Ectodermal cell (in vitro differentiated cells): ENCODE data around the gene TRABD2B.

Experiments used
- H3K27ac ChIP-seq: 2 replicates; pipeline ENCODE4 v1.7.0; 2013; ENCODE audit warnings: mild to moderate bottlenecking, low read depth, low read length; ENCODE audit not compliant: insufficient read depth, poor library complexity, severe bottlenecking
- H3K27me3 ChIP-seq: 2 replicates; pipeline ENCODE4 v1.7.0; 2013; ENCODE audit warnings: mild to moderate bottlenecking, low read length; ENCODE audit not compliant: insufficient read depth, control insufficient read depth, poor library complexity, severe bottlenecking
- H3K36me3 ChIP-seq: one replicate; pipeline ENCODE4 v1.7.0; 2013; ENCODE audit warnings: low read length; ENCODE audit not compliant: control insufficient read depth, insufficient read depth
- H3K4me1 ChIP-seq: one replicate; pipeline ENCODE4 v1.7.0; 2013; ENCODE audit warnings: low read length; ENCODE audit not compliant: control insufficient read depth, insufficient read depth
- H3K4me3 ChIP-seq: 2 replicates; pipeline ENCODE4 v1.7.0; 2013; ENCODE audit warnings: low read depth, low read length, control low read depth; ENCODE audit not compliant: insufficient read depth
- H3K9me3 ChIP-seq: 2 replicates; pipeline ENCODE4 v1.7.0; 2013; ENCODE audit warnings: mild to moderate bottlenecking, low read length, moderate library complexity; ENCODE audit not compliant: control insufficient read depth
- WGBS, 2 experiments: methylation state at CpG; one replicate each; pipeline ENCODE4 v1.1.7; 2013; ENCODE audit warnings: missing lambda C conversion rate in 2 of 2; 5-methylcytosine and 5-hydroxymethylcytosine counted together

Gene TRABD2B

GRCh38 chr1:47853852-47854251 lies 143.3 kb downstream of the TRABD2B start:
- H3K27ac ChIP-seq, result no peak overlapping the region
- WGBS, 2 experiments, result 91 to 99% methylated on average over 2 of the region's 2 CpGs
- no peaks in the 10 kb centered on the region for H3K27me3 ChIP-seq

GRCh38 chr1:47853059-47853458 lies 144.1 kb downstream of the TRABD2B start:
- H3K4me1 ChIP-seq, result no peaks in the 10 kb centered on the region
- H3K9me3 ChIP-seq, result no peaks in the 10 kb centered on the region
- H3K4me3 ChIP-seq, result no peak overlapping the region
- no peak overlapping the region for H3K27ac ChIP-seq
- H3K36me3 ChIP-seq, result no peaks in the 10 kb centered on the region
- no peaks in the 10 kb centered on the region for H3K27me3 ChIP-seq
- WGBS, 2 experiments, result 94 to 97% methylated on average over 7 of the region's 7 CpGs

More at GRCh38 chr1:47853852-47854251, 143.3 kb downstream of the TRABD2B start:
- H3K9me3 ChIP-seq, result no peaks in the 10 kb centered on the region
- no peak overlapping the region for H3K4me3 ChIP-seq
- no peaks in the 10 kb centered on the region for H3K36me3 ChIP-seq
- no peaks in the 10 kb centered on the region for H3K4me1 ChIP-seq

GRCh38 chr1:47852006-47852718 lies 145.0 kb downstream of the TRABD2B start:
- Histone ChIP-seq H3K4me3 (no peak overlapping the region), H3K27ac (no peak overlapping the region)
- 89 to 92% methylated on average over 17 of the region's 17 CpGs for WGBS, 2 experiments

GRCh38 chr1:47850451-47850850 lies 146.7 kb downstream of the TRABD2B start:
- Histone ChIP-seq H3K4me3 (no peak overlapping the region), H3K27me3 (no peaks in the 10 kb centered on the region), H3K36me3 (no peaks in the 10 kb centered on the region), H3K4me1 (no peaks in the 10 kb centered on the region), H3K9me3 (no peaks in the 10 kb centered on the region), H3K27ac (no peak overlapping the region)
- 97 to 98% methylated on average over 4 of the region's 4 CpGs for WGBS, 2 experiments

More at GRCh38 chr1:47852006-47852718, 145.0 kb downstream of the TRABD2B start:
- H3K9me3 ChIP-seq, result no peaks in the 10 kb centered on the region
- H3K36me3 ChIP-seq, result no peaks in the 10 kb centered on the region
- H3K4me1 ChIP-seq, result no peaks in the 10 kb centered on the region
- H3K27me3 ChIP-seq, result no peaks in the 10 kb centered on the region

- 79 to 88% methylated on average over 5 of the region's 5 CpGs for WGBS, 2 experiments
- no peak overlapping the region for H3K27ac ChIP-seq
Observed at GRCh38 chr1:47849591-47850261, 147.5 kb downstream of the TRABD2B start.

GRCh38 chr1:47849005-47849521 lies 148.1 kb downstream of the TRABD2B start:
- no peak overlapping the region for H3K4me3 ChIP-seq
- H3K27me3 ChIP-seq, result no peaks in the 10 kb centered on the region
- H3K9me3 ChIP-seq, result no peaks in the 10 kb centered on the region
- 92 to 96% methylated on average over 4 of the region's 4 CpGs for WGBS, 2 experiments
- no peak overlapping the region for H3K27ac ChIP-seq
- no peaks in the 10 kb centered on the region for H3K36me3 ChIP-seq
- H3K4me1 ChIP-seq, result no peaks in the 10 kb centered on the region

More at GRCh38 chr1:47849591-47850261, 147.5 kb downstream of the TRABD2B start:
- Histone ChIP-seq H3K4me1 (no peaks in the 10 kb centered on the region), H3K4me3 (no peak overlapping the region), H3K9me3 (no peaks in the 10 kb centered on the region), H3K27me3 (no peaks in the 10 kb centered on the region), H3K36me3 (no peaks in the 10 kb centered on the region)

- Histone ChIP-seq H3K36me3 (no peaks in the 10 kb centered on the region), H3K27ac (no peak overlapping the region), H3K27me3 (no peaks in the 10 kb centered on the region), H3K9me3 (no peaks in the 10 kb centered on the region), H3K4me3 (no peak overlapping the region), H3K4me1 (peaks cover 8% of the 10 kb centered on the region)
- WGBS, 2 experiments, result 92 to 94% methylated on average over 9 of the region's 9 CpGs
Observed at GRCh38 chr1:47847763-47848162, 149.4 kb downstream of the TRABD2B start.

GRCh38 chr1:47844558-47844955 lies 152.6 kb downstream of the TRABD2B start:
- no peak overlapping the region for H3K4me3 ChIP-seq
- WGBS, 2 experiments, result 95% methylated on average over 3 of the region's 3 CpGs
- H3K36me3 ChIP-seq, result no peaks in the 10 kb centered on the region
- H3K4me1 ChIP-seq, result peaks cover 19% of the 10 kb centered on the region
- H3K9me3 ChIP-seq, result no peaks in the 10 kb centered on the region
- no peaks in the 10 kb centered on the region for H3K27me3 ChIP-seq
- H3K27ac ChIP-seq, result no peak overlapping the region

GRCh38 chr1:47843781-47844557 lies 153.2 kb downstream of the TRABD2B start:
- WGBS, 2 experiments, result 92 to 93% methylated on average over 10 of the region's 10 CpGs

GRCh38 chr1:47843059-47843458 lies 154.1 kb downstream of the TRABD2B start:
- H3K4me3 ChIP-seq, result no peak overlapping the region
- 51% methylated on average over 6 of the region's 6 CpGs for WGBS, 2 experiments
- no peaks in the 10 kb centered on the region for H3K27me3 ChIP-seq
- H3K36me3 ChIP-seq, result no peaks in the 10 kb centered on the region
- H3K9me3 ChIP-seq, result no peaks in the 10 kb centered on the region
- no peak overlapping the region for H3K27ac ChIP-seq
- H3K4me1 ChIP-seq, result peaks cover 19% of the 10 kb centered on the region

More at GRCh38 chr1:47843781-47844557, 153.2 kb downstream of the TRABD2B start:
- Histone ChIP-seq H3K27me3 (no peaks in the 10 kb centered on the region), H3K27ac (no peak overlapping the region), H3K4me3 (no peak overlapping the region), H3K4me1 (peaks cover 19% of the 10 kb centered on the region), H3K9me3 (no peaks in the 10 kb centered on the region), H3K36me3 (no peaks in the 10 kb centered on the region)
